H1 (cell line): Measurements from ENCODE around the gene HPCAL4.

Experiments used
- CEBPB ChIP-seq: IDR thresholded peaks from 2 replicates; pipeline ENCODE4 v1.6.1; 2012; ENCODE audit warnings: low read depth, low read length
- CREB1 ChIP-seq: IDR thresholded peaks from 2 replicates; pipeline ENCODE4 v1.6.1; 2012; ENCODE audit warnings: inconsistent platforms
- CTCF ChIP-seq, 3 experiments: IDR thresholded peaks; 1 replicate in 2 of 3; 2 replicates in 1 of 3; pipeline versions ENCODE4 v1.5.1 to v1.6.1; 2011; ENCODE audit warnings: low read length in 3 of 3, mild to moderate bottlenecking in 3 of 3, inconsistent platforms in 2 of 3, low read depth in 1 of 3, moderate library complexity in 1 of 3; ENCODE audit not compliant: insufficient read depth in 1 of 3; ENCODE audit errors: control extremely low read depth in 1 of 3
- EZH2 ChIP-seq: fragments of 200-600 bp; sonication (generic); IDR thresholded peaks from 2 replicates; pipeline ENCODE4 v1.7.1; 2012; ENCODE audit warnings: low read depth, mild to moderate bottlenecking, moderate library complexity, low read length, inconsistent platforms; ENCODE audit not compliant: severe bottlenecking
- GABPA ChIP-seq: IDR thresholded peaks from 2 replicates; pipeline ENCODE4 v1.6.1; 2011; ENCODE audit warnings: mild to moderate bottlenecking, low read length, moderate library complexity, borderline replicate concordance; ENCODE audit not compliant: insufficient read depth
- POLR2A ChIP-seq, 2 experiments: IDR thresholded peaks; 1 replicate in 1 of 2; 2 replicates in 1 of 2; pipeline ENCODE4 v1.6.1; 2011; ENCODE audit warnings: low read depth in 2 of 2, low read length in 2 of 2, mild to moderate bottlenecking in 2 of 2; ENCODE audit errors: control extremely low read depth in 1 of 2
- POLR2AphosphoS5 ChIP-seq: IDR thresholded peaks from 2 replicates; pipeline ENCODE4 v1.6.1; 2011; ENCODE audit warnings: low read depth, low read length
- TEAD4 ChIP-seq: IDR thresholded peaks from 2 replicates; pipeline ENCODE4 v1.6.1; 2012; ENCODE audit warnings: low read depth, low read length, inconsistent platforms, mixed read lengths
- USF2 ChIP-seq: IDR thresholded peaks from 2 replicates; pipeline ENCODE4 v1.6.1; 2011; ENCODE audit warnings: low read length, improper control_type of control experiment
- YY1 ChIP-seq: IDR thresholded peaks from 2 replicates; pipeline ENCODE4 v1.6.1; 2011; ENCODE audit warnings: low read depth, mild to moderate bottlenecking, low read length
- TF ChIP-seq, protein P1 (sequence below): IDR thresholded peaks from 2 replicates; pipeline ENCODE4 v1.6.1; 2011; ENCODE audit warnings: low read depth, mild to moderate bottlenecking, low read length; ENCODE audit not compliant: insufficient read depth

DNA sequence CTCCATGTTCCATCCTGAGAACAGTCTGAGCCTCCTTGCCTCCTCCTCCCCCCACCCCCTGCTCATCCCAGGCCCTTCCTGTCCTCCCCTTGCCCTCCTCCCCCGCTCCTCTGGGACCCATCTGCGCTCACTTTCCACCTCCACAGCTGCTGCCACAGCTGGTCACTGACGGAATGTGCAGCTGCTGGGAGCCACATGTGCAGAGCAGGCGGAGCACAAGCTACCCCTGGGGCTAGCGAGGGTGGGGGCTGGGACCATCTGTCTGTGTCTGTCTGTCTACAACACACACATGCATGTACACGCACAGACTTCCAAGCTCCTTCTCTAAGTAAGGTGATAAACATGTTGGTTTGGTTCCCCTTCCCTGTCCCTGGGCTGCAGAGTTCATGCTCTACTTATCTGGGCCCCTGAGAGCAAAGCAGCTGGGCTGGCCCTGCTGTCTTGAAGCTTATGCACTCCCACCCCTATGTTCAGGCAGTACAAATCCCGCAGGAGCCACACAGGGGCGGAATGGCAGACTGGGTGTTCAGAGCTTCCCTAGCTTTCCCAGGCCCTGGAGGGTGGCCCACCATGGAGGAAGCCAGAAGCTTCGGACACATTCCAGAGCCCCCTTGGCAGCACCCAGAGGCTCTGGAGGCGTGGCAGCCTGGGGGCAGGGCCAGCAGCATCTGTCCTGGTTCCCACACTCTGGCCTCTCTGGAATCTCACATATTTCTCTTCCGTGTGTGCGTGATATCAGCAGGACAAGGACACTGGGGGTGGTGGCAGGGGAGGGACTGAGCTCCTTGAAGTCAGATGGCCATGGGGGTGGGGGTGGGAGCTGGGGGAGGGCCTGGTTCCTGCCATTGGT is 44.8 kb downstream of the HPCAL4 start:
- TF ChIP-seq EZH2 (no peak), POLR2A (IDR thresholded peaks at IDR 0.05; ENCODE audit: control extremely low read depth in 1 of 2, low read depth in 2 of 2, low read length in 2 of 2) (no peak), USF2 (no peak; the same call in 1 of the 2 replicates), POLR2AphosphoS5 (no peak), CEBPB (no peak), CTCF (IDR thresholded peaks at IDR 0.05; ENCODE audit: control extremely low read depth in 1 of 3, insufficient read depth in 1 of 3, low read depth in 1 of 3, low read length in 3 of 3) (peak in 2 of 3 experiments; percentile 36 to 39; a peak in 3 of 4 replicates), CREB1 (no peak), GABPA (no peak), TEAD4 (peak; percentile 66; the same call in 1 of the 2 replicates), YY1 (no peak)
- TF ChIP-seq, protein P1, sequence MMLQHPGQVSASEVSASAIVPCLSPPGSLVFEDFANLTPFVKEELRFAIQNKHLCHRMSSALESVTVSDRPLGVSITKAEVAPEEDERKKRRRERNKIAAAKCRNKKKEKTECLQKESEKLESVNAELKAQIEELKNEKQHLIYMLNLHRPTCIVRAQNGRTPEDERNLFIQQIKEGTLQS = no peak
